PC-3 (cell line): ENCODE measurements around the gene NTM.

ENCODE experiments used
- EZH2 ChIP-seq: fragments of 300-600 bp; sonication (generic); IDR thresholded peaks from one replicate; pipeline ENCODE4 v1.6.1; 2017; ENCODE audit warnings: antibody characterized with exemption, mild to moderate bottlenecking, low read length; ENCODE audit not compliant: unreplicated experiment
- EZH2phosphoT487 ChIP-seq: fragments of 300-600 bp; sonication (generic); IDR thresholded peaks from 2 replicates; pipeline ENCODE4 v1.6.1; 2018; ENCODE audit warnings: mild to moderate bottlenecking, antibody characterized with exemption, low read length, borderline replicate concordance
- TF ChIP-seq, protein P1 (sequence below): fragments of 300-600 bp; sonication (generic); conservative IDR thresholded peaks from 2 replicates; pipeline ENCODE4 v1.5.1; 2017; ENCODE audit warnings: antibody characterized with exemption, low read depth, mild to moderate bottlenecking, low read length

DNA sequence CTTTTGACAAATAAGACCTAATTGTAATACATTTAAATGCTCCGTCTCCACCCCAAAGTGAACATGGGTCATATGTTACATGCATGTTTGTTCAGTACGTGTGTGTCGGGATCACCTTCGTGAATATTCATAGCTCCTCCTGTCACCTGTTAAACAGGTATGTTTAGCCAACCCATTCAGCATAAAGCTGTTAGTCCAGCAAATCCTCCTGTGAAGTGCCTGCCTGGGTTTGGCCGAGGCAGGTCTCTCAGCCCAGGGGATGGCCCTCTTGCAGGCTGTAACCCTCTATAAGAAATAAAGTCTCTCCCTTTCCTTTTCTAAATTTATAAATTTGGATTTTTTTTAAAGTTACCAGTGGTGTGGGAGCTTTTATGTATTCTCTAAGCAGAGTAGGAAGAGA lies 38.9 kb upstream of the NTM start:
- TF ChIP-seq, protein P1, sequence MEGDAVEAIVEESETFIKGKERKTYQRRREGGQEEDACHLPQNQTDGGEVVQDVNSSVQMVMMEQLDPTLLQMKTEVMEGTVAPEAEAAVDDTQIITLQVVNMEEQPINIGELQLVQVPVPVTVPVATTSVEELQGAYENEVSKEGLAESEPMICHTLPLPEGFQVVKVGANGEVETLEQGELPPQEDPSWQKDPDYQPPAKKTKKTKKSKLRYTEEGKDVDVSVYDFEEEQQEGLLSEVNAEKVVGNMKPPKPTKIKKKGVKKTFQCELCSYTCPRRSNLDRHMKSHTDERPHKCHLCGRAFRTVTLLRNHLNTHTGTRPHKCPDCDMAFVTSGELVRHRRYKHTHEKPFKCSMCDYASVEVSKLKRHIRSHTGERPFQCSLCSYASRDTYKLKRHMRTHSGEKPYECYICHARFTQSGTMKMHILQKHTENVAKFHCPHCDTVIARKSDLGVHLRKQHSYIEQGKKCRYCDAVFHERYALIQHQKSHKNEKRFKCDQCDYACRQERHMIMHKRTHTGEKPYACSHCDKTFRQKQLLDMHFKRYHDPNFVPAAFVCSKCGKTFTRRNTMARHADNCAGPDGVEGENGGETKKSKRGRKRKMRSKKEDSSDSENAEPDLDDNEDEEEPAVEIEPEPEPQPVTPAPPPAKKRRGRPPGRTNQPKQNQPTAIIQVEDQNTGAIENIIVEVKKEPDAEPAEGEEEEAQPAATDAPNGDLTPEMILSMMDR, result no peak
- TF ChIP-seq EZH2, result no peak
- no peak for TF ChIP-seq EZH2phosphoT487
